Colonic mucosa (tissue), 4 donors: ENCODE data around the gene RALGAPA2. TPM values are rescaled to one million over a fixed set of nuclear protein-coding genes. Genes with fewer than 3 reads are reported as not detected.

Experiments used
- DNase-seq: peaks from one replicate; pipeline ENCODE4 v3.0.0-alpha.2; 2020
- H3K27ac ChIP-seq: fragments of 200-600 bp; one replicate; pipeline ENCODE4 v1.8.0; 2021
- H3K27me3 ChIP-seq: fragments of 200-600 bp; one replicate; pipeline ENCODE4 v1.8.0; 2021
- H3K36me3 ChIP-seq: fragments of 200-600 bp; one replicate; pipeline ENCODE4 v1.8.0; 2021
- H3K4me1 ChIP-seq: fragments of 200-600 bp; one replicate; pipeline ENCODE4 v1.8.0; 2021; ENCODE audit warnings: mild to moderate bottlenecking
- H3K4me3 ChIP-seq: fragments of 200-600 bp; one replicate; pipeline ENCODE4 v1.8.0; 2021
- H3K9ac ChIP-seq, 2 donors: one replicate each; pipeline ENCODE4 v1.7.0; 2013; ENCODE audit warnings: control low read depth in 2 of 2, low read depth in 2 of 2, low read length in 2 of 2
- H3K9me3 ChIP-seq: fragments of 200-600 bp; one replicate; pipeline ENCODE4 v1.8.0; 2021
- CTCF ChIP-seq: fragments of 200-600 bp; IDR thresholded peaks from one replicate; pipeline ENCODE4 v1.8.0; 2022; ENCODE audit warnings: antibody characterized with exemption, mild to moderate bottlenecking
- intact Hi-C: fragments of 100-400 bp; cut with DNase I; formaldehyde crosslinking; loops from one replicate; pipeline ENCODE4 v1.14.1; 2022
- total RNA-seq, 2 donors: library from RNA; stranded (reverse); fragmentation: NEBNext Ultra II Directional in 1 of 2; extraction: Animal tissue kit (Norgen Biotek cat#: 25700) in 1 of 2; gene quantifications; one replicate each; pipeline ENCODE4 v1.2.1, GENCODE V29; 2021
- donor health status: healthy.
- donor health status: DM: no; HTN: no; CAD: no.
- donor health status: DM: no; HTN: no; CAD: no.

RALGAPA2 gene
- total RNA-seq, 2 donors from 2014 or later: 64.5 to 66.1 TPM

GRCh38 chr20:20531283-20531682 is 181.2 kb downstream of the RALGAPA2 start:
- Histone ChIP-seq H3K9me3 (no peaks in the 10 kb centered on the region), H3K4me3 (no peak overlapping the region), H3K4me1 (peaks cover under 1% of the 10 kb centered on the region), H3K27ac (no peak overlapping the region), H3K36me3 (peaks cover 3% of the 10 kb centered on the region), H3K9ac (no peak overlapping the region), H3K27me3 (no peaks in the 10 kb centered on the region)
- DNase-seq: no peak
- intact Hi-C loops: no loop called here
- TF ChIP-seq CTCF: no peak

GRCh38 chr20:20530428-20531151 is 181.9 kb downstream of the RALGAPA2 start:
- no peaks in the 10 kb centered on the region for H3K27me3 ChIP-seq
- H3K27ac ChIP-seq: no peak overlapping the region
- no peak for DNase-seq
- peaks cover 3% of the 10 kb centered on the region for H3K36me3 ChIP-seq
- TF ChIP-seq CTCF: no peak
- no peak overlapping the region for H3K4me3 ChIP-seq
- H3K4me1 ChIP-seq: no peaks in the 10 kb centered on the region
- no peaks in the 10 kb centered on the region for H3K9me3 ChIP-seq
- intact Hi-C loops: no loop called here
- H3K9ac ChIP-seq: no peak overlapping the region

GRCh38 chr20:20529597-20529996 is 182.8 kb downstream of the RALGAPA2 start:
- no peak for DNase-seq
- Histone ChIP-seq H3K4me3 (no peak overlapping the region), H3K4me1 (no peaks in the 10 kb centered on the region), H3K9me3 (no peaks in the 10 kb centered on the region), H3K9ac (no peak overlapping the region), H3K27me3 (no peaks in the 10 kb centered on the region), H3K27ac (no peak overlapping the region), H3K36me3 (peaks cover 3% of the 10 kb centered on the region)
- intact Hi-C loops: no loop called here
- TF ChIP-seq CTCF: no peak

GRCh38 chr20:20528861-20529260 is 183.6 kb downstream of the RALGAPA2 start:
- H3K9ac ChIP-seq: no peak overlapping the region
- TF ChIP-seq CTCF: no peak
- DNase-seq: no peak
- H3K4me3 ChIP-seq: no peak overlapping the region
- peaks cover 3% of the 10 kb centered on the region for H3K36me3 ChIP-seq
- no peak overlapping the region for H3K27ac ChIP-seq
- H3K9me3 ChIP-seq: no peaks in the 10 kb centered on the region
- H3K27me3 ChIP-seq: no peaks in the 10 kb centered on the region
- no peaks in the 10 kb centered on the region for H3K4me1 ChIP-seq
- intact Hi-C loops: no loop called here

GRCh38 chr20:20527661-20528060 is 184.8 kb downstream of the RALGAPA2 start:
- Histone ChIP-seq H3K27me3 (no peaks in the 10 kb centered on the region), H3K36me3 (peaks cover 3% of the 10 kb centered on the region), H3K4me1 (no peaks in the 10 kb centered on the region), H3K4me3 (no peak overlapping the region), H3K9ac (no peak overlapping the region), H3K9me3 (no peaks in the 10 kb centered on the region), H3K27ac (no peak overlapping the region)
- TF ChIP-seq CTCF: no peak
- intact Hi-C loops: no loop called here
- no peak for DNase-seq
